Measurements from ENCODE around the gene GUCY1A2.

GRCh38 chr11:106828976-106829375, 189.3 kb downstream of the GUCY1A2 start:
- TF ChIP-seq CTCF (conservative IDR thresholded peaks at IDR 0.05) (no peak), ZFX (IDR thresholded peaks at IDR 0.05) (no peak)
